Tibial nerve (tissue), 4 donors: Measurements from ENCODE around the gene CCDC34. TPM values are rescaled to one million over a fixed set of nuclear protein-coding genes. Genes with fewer than 3 reads are reported as not detected.
"Not testable (repeated sequence)": the region's sequence is repeated elsewhere in the genome, so short reads cannot be mapped to it uniquely, and the experiment has no call there.

Experiments used
- DNase-seq, 2 donors: peaks; one replicate each; pipeline ENCODE4 v3.0.0-alpha.2; 2019; ENCODE audit warnings: low spot score in 2 of 2
- H3K27ac ChIP-seq, 4 donors: fragments of 200-600 bp; sonication (generic) in 3 of 4; one replicate each; pipeline ENCODE4 v1.5.1; 2017 to 2019; ENCODE audit warnings: mild to moderate bottlenecking in 1 of 4
- H3K27me3 ChIP-seq, 2 donors: fragments of 200-600 bp; sonication (generic) in 1 of 2; one replicate each; pipeline versions ENCODE4 v1.5.1 to v1.6.0; 2017 to 2019
- H3K36me3 ChIP-seq, 3 donors: fragments of 200-600 bp; sonication (generic); one replicate each; pipeline ENCODE4 v1.5.1; 2018 to 2019
- H3K4me1 ChIP-seq, 4 donors: fragments of 200-600 bp; sonication (generic) in 3 of 4; one replicate each; pipeline ENCODE4 v1.5.1; 2017 to 2019
- H3K4me3 ChIP-seq, 4 donors: fragments of 200-600 bp; sonication (generic) in 3 of 4; one replicate each; pipeline ENCODE4 v1.5.1; 2017 to 2019; ENCODE audit warnings: mild to moderate bottlenecking in 1 of 4, moderate library complexity in 1 of 4
- H3K9me3 ChIP-seq, 4 donors: fragments of 200-600 bp; sonication (generic) in 3 of 4; one replicate each; pipeline ENCODE4 v1.5.1; 2017 to 2019
- EP300 ChIP-seq, 2 donors: sonication (generic); formaldehyde crosslinking; IDR thresholded peaks; one replicate each; pipeline ENCODE4 v1.6.1; 2017; ENCODE audit warnings: antibody characterized with exemption in 2 of 2, mild to moderate bottlenecking in 1 of 2
- POLR2A ChIP-seq, 2 donors: fragments of 450-650 bp; IDR thresholded peaks; one replicate each; pipeline ENCODE4 v1.6.1; 2017; ENCODE audit warnings: antibody characterized with exemption in 2 of 2, mild to moderate bottlenecking in 2 of 2, moderate library complexity in 2 of 2
- WGBS, 2 donors: methylation state at CpG; one replicate each; pipeline ENCODE4 v1.1.5; 2018; 5-methylcytosine and 5-hydroxymethylcytosine counted together
- total RNA-seq, 4 donors: library from RNA; depleted of rRNA; stranded (reverse); fragments of >200 nt; gene quantifications; one replicate each; pipeline ENCODE4 v1.1.0, GENCODE V29; 2016
- TF ChIP-seq, protein P1 (sequence below), 5 experiments: fragments of 200-600 bp in 3 of 5; fragments of 450-650 bp in 2 of 5; sonication (generic) in 3 of 5; IDR thresholded peaks; one replicate each; pipeline ENCODE4 v1.5.1; 2016 to 2019; ENCODE audit warnings: antibody characterized with exemption in 5 of 5, mild to moderate bottlenecking in 3 of 5, moderate library complexity in 2 of 5

The CCDC34 gene
- total RNA-seq, 4 donors from 2014 or later: 1.4 to 11.5 (median 4.7) TPM

DNA sequence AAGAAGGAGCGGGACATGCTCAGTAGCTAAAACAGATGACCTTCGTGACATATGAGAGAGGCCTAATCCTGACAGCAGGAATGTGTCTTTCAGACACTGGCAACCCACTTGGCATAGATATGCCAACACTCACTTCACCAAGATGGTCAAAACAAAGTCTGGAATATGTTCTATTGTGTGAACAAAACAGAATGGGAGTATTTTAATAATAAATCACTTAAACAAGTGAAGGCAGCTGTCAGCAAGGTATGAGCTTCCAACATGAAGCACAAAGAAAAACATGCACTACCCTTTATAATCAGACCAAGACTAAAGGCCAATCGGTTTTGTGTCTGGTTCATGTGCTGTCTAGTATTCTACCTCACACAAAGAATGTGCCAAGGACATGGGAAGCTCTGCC, 23.1 kb downstream of the CCDC34 start:
- Histone ChIP-seq H3K27me3 (no peaks in the 10 kb centered on the region), H3K4me1 (no peaks in the 10 kb centered on the region), H3K36me3 (peaks cover 0 to 14% (median 0%) of the 10 kb centered on the region in 3 donors), H3K4me3 (no peak overlapping the region), H3K27ac (no peak overlapping the region), H3K9me3 (no peaks in the 10 kb centered on the region)
- TF ChIP-seq EP300 (IDR thresholded peaks at IDR 0.05) (no peak), POLR2A (IDR thresholded peaks at IDR 0.05) (no peak)
- TF ChIP-seq, protein P1, sequence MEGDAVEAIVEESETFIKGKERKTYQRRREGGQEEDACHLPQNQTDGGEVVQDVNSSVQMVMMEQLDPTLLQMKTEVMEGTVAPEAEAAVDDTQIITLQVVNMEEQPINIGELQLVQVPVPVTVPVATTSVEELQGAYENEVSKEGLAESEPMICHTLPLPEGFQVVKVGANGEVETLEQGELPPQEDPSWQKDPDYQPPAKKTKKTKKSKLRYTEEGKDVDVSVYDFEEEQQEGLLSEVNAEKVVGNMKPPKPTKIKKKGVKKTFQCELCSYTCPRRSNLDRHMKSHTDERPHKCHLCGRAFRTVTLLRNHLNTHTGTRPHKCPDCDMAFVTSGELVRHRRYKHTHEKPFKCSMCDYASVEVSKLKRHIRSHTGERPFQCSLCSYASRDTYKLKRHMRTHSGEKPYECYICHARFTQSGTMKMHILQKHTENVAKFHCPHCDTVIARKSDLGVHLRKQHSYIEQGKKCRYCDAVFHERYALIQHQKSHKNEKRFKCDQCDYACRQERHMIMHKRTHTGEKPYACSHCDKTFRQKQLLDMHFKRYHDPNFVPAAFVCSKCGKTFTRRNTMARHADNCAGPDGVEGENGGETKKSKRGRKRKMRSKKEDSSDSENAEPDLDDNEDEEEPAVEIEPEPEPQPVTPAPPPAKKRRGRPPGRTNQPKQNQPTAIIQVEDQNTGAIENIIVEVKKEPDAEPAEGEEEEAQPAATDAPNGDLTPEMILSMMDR (IDR thresholded peaks at IDR 0.05): no peak
- DNase-seq: no peak
- 83 to 92% methylated on average over 3 of the region's 3 CpGs for WGBS, 2 donors

DNA sequence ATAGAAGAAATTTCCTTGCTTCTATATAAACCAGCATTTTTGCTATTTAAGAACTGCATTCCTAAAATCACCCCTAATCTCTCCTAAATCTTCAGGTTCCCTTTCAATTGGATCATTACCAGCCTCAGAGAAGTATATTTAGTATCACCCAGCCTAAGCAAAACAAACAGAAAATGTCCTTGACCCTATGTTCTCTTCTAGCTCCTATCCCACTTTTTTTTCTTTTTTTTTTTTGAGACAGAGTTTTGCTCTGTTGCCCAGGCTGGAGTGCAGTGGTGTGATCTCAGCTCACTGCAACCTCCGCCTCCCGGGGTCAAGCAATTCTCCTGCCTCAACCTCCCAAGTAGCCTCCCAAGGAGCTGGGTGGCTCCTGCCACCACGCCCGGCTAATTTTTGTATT, 28.3 kb downstream of the CCDC34 start:
- H3K27ac ChIP-seq, H3K4me1 ChIP-seq, H3K27me3 ChIP-seq, H3K36me3 ChIP-seq, H3K9me3 ChIP-seq, H3K4me3 ChIP-seq, DNase-seq: not testable (repeated sequence)
- 95 to 99% methylated on average over 4 of the region's 4 CpGs for WGBS, 2 donors

DNA sequence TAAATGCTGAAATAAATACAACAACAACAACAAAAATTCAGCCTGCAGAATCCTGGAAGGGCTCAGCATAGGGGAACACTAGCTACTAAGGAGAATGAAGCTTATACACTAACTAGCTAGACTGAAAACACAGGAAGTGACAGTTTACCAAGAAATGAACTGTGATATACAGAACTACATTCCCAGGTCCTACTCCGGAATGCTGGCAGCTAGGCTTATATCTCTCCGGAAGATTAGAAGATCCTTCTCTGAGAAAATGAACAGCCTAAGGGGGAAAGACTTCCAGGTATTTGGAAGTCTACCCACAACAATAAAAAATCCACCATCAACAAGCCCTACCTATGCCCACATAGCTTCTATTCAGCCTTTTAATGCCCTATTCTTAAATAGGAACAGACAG, 31.0 kb downstream of the CCDC34 start:
- no peaks in the 10 kb centered on the region for H3K4me1 ChIP-seq
- no peak overlapping the region for H3K27ac ChIP-seq
- WGBS, 2 donors: 42 to 51% methylated on average over 2 of the region's 2 CpGs
- TF ChIP-seq POLR2A (IDR thresholded peaks at IDR 0.05) (no peak), EP300 (IDR thresholded peaks at IDR 0.05) (no peak)
- TF ChIP-seq, protein P1 (IDR thresholded peaks at IDR 0.05): no peak
- H3K4me3 ChIP-seq: no peak overlapping the region
- H3K36me3 ChIP-seq: peaks cover 0 to 1% (median 0%) of the 10 kb centered on the region in 3 donors
- no peaks in the 10 kb centered on the region for H3K27me3 ChIP-seq
- no peaks in the 10 kb centered on the region for H3K9me3 ChIP-seq
- no peak for DNase-seq

DNA sequence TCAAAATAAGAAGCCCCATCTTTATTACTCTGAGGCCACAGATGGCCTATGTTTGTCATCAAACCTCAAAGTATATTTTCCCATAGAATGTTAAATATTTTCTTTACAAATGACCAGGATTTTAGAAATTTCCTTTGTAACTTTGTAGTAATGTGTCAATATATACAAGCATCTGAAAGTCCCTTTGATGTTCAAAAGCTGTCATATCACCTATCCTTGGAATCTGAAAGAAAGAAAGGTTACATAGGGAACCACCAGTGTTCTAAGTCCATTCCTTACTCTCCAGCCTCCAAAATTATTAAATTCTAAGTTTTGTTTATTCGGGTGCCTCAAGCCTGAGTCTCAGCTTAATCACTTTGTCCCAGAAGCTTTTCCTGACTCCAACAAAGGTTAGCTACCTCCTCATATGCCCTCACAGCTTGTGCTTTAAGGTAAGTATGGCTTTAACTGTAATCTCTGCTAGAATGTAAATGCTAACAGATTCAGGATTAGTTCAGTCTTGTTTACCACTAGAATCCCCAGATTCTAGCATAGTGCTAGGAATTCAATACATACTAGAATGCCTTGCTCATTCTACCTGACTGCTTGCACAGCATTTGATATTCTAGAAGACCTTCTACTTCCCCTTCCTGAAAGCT, 32.3 kb downstream of the CCDC34 start:
- H3K27me3 ChIP-seq: no peaks in the 10 kb centered on the region
- no peaks in the 10 kb centered on the region for H3K4me1 ChIP-seq
- H3K4me3 ChIP-seq: no peak overlapping the region
- no peaks in the 10 kb centered on the region for H3K36me3 ChIP-seq
- peaks cover 0 to 11% (median 0%) of the 10 kb centered on the region in 4 donors for H3K9me3 ChIP-seq
- H3K27ac ChIP-seq: no peak overlapping the region
- DNase-seq: no peak
- WGBS, 2 donors: 95 to 97% methylated on average over 1 of the region's 1 CpG
- TF ChIP-seq, protein P1 (IDR thresholded peaks at IDR 0.05): no peak
- TF ChIP-seq POLR2A (IDR thresholded peaks at IDR 0.05) (no peak), EP300 (IDR thresholded peaks at IDR 0.05) (no peak)

DNA sequence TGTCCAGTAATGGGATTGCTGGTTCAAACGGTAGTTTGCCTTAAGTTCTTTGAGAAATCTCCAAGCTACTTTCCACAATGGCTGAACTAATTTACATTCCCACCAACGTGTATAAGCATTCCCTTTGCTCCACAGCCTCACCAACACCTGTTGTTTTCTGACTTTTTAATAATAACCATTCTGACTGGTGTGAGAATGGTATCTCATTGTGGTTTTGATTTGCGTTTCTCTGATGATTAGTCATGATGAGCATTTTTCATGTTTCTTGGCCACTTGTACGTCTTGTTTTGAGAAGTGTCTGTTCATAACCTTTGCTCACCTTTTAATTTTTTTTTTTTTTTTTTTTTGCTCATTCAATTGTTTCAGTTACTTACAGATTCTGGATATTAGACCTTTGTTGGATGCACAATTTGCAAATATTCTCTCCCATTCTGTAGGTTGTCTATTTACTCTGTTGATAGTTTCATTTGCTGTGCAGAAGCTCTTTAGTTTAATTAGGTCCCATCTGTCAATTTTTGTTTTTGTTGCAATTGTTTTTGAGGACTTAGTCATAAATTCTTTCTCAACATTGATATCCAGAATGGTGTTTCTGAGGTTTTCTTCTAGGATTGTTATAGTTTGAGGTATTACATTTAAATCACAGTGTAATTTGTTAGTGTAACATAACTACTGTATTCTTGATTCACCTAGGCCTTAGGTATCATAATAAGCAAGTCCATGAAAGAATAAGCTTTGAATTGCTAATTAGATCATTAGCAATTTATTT, 33.0 kb downstream of the CCDC34 start:
- no peak overlapping the region for H3K27ac ChIP-seq

More for the DNA sequence above, 33.0 kb downstream of the CCDC34 start:
- WGBS, 2 donors: 88% methylated on average over 4 of the region's 4 CpGs
- no peaks in the 10 kb centered on the region for H3K4me1 ChIP-seq
- peaks cover 0 to 11% (median 0%) of the 10 kb centered on the region in 4 donors for H3K9me3 ChIP-seq
- no peak overlapping the region for H3K4me3 ChIP-seq
- no peaks in the 10 kb centered on the region for H3K36me3 ChIP-seq
- DNase-seq: no peak
- TF ChIP-seq POLR2A (IDR thresholded peaks at IDR 0.05) (no peak), EP300 (IDR thresholded peaks at IDR 0.05) (no peak)
- TF ChIP-seq, protein P1 (IDR thresholded peaks at IDR 0.05): no peak
- no peaks in the 10 kb centered on the region for H3K27me3 ChIP-seq
